Astrocyte (in vitro differentiated cells and primary cell): ENCODE data around the gene SGK2. TPM values are rescaled to one million over a fixed set of nuclear protein-coding genes. Genes with fewer than 3 reads are reported as not detected.

Experiments used
- DNase-seq: peaks from one replicate; pipeline ENCODE4 v3.0.0-alpha.2; 2010; ENCODE audit warnings: low read depth
- FAIRE-seq: peaks from 2 replicates; lab custom pipeline; 2011; peaks lifted over from hg19 to GRCh38; lab: Jason Lieb, UNC
- H2AFZ ChIP-seq: 2 replicates; pipeline ENCODE4 v1.6.0; 2012; ENCODE audit warnings: low read depth, low read length, inconsistent platforms
- H3K27ac ChIP-seq: 2 replicates; pipeline ENCODE4 v1.5.1; 2011; ENCODE audit warnings: low read depth, low read length, inconsistent platforms
- H3K27me3 ChIP-seq: 2 replicates; pipeline ENCODE4 v1.6.0; 2011; ENCODE audit warnings: low read length, inconsistent platforms; ENCODE audit not compliant: insufficient read depth
- H3K36me3 ChIP-seq: 2 replicates; pipeline ENCODE4 v1.5.1; 2011; ENCODE audit warnings: low read length, inconsistent platforms; ENCODE audit not compliant: insufficient read depth
- H3K4me1 ChIP-seq: 2 replicates; pipeline ENCODE4 v1.5.1; 2011; ENCODE audit warnings: low read length, inconsistent platforms; ENCODE audit not compliant: insufficient read depth
- H3K4me2 ChIP-seq: 2 replicates; pipeline ENCODE4 v1.6.0; 2012; ENCODE audit warnings: low read length, inconsistent platforms
- H3K4me3 ChIP-seq: 2 replicates; pipeline ENCODE4 v1.5.1; 2011; ENCODE audit warnings: low read depth, mild to moderate bottlenecking, low read length, inconsistent platforms; ENCODE audit not compliant: insufficient read depth
- H3K79me2 ChIP-seq: 2 replicates; pipeline ENCODE4 v1.6.0; 2012; ENCODE audit warnings: mild to moderate bottlenecking, low read length, inconsistent platforms; ENCODE audit not compliant: insufficient read depth
- H3K9ac ChIP-seq: 2 replicates; pipeline ENCODE4 v1.6.0; 2012; ENCODE audit warnings: mild to moderate bottlenecking, low read length, inconsistent platforms
- H3K9me3 ChIP-seq: 2 replicates; pipeline ENCODE4 v1.5.1; 2012; ENCODE audit warnings: low read depth, mild to moderate bottlenecking, low read length, inconsistent platforms; ENCODE audit not compliant: insufficient read depth
- H4K20me1 ChIP-seq: 2 replicates; pipeline ENCODE4 v1.6.0; 2012; ENCODE audit warnings: low read length, inconsistent platforms; ENCODE audit not compliant: insufficient read depth
- H3K27ac Mint-ChIP-seq: one replicate; pipeline ENCODE4 v1.8.0; 2021; ENCODE audit warnings: mild to moderate bottlenecking, mixed read lengths; ENCODE audit not compliant: unreplicated experiment
- H3K27me3 Mint-ChIP-seq: one replicate; pipeline ENCODE4 v1.8.0; 2021; ENCODE audit warnings: low read depth, mixed read lengths; ENCODE audit not compliant: unreplicated experiment
- H3K36me3 Mint-ChIP-seq: one replicate; pipeline ENCODE4 v1.8.0; 2021; ENCODE audit warnings: low read depth, mixed read lengths; ENCODE audit not compliant: unreplicated experiment
- H3K4me1 Mint-ChIP-seq: one replicate; pipeline ENCODE4 v1.8.0; 2021; ENCODE audit warnings: low read depth, mixed read lengths; ENCODE audit not compliant: unreplicated experiment
- H3K4me3 Mint-ChIP-seq: one replicate; pipeline ENCODE4 v1.8.0; 2021; ENCODE audit warnings: mild to moderate bottlenecking, moderate library complexity, mixed read lengths; ENCODE audit not compliant: unreplicated experiment
- H3K9me3 Mint-ChIP-seq: one replicate; pipeline ENCODE4 v1.8.0; 2021; ENCODE audit warnings: mild to moderate bottlenecking, mixed read lengths; ENCODE audit not compliant: unreplicated experiment
- EZH2 ChIP-seq: IDR thresholded peaks from 2 replicates; pipeline ENCODE4 v1.6.1; 2012; ENCODE audit warnings: mild to moderate bottlenecking, low read length, inconsistent platforms; ENCODE audit not compliant: insufficient read depth
- total RNA-seq: library from RNA; stranded (reverse); gene quantifications from 2 replicates; pipeline ENCODE4 v1.2.1, GENCODE V29; 2021
- TF ChIP-seq, protein P1 (sequence below): IDR thresholded peaks from 2 replicates; pipeline ENCODE4 v1.5.1; 2011; ENCODE audit warnings: low read depth, mild to moderate bottlenecking, inconsistent platforms, low read length, moderate library complexity; ENCODE audit not compliant: insufficient read depth

The SGK2 gene
- total RNA-seq, 1 donor from 2014 or later, result 0.64 TPM

DNA sequence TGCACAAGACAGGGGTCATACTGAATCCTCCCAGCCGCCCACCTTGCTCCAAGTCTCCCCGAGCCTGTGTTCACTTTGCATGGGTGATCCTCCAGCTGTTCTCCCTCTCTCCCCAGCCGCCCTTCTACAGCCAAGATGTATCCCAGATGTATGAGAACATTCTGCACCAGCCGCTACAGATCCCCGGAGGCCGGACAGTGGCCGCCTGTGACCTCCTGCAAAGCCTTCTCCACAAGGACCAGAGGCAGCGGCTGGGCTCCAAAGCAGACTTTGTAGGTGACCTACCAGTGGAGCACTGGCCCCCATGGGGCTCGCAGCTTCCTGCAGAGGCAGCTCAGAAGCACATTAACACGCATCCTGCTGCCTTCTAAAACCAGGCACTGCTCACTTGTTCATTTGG, 17.3 kb downstream of the SGK2 start:
- FAIRE-seq (no peak), DNase-seq (no peak)
- Mint-ChIP-seq H3K9me3 (no peaks in the 10 kb centered on the region), H3K36me3 (no peaks in the 10 kb centered on the region), H3K4me1 (no peaks in the 10 kb centered on the region), H3K27me3 (peaks cover 9% of the 10 kb centered on the region), H3K4me3 (no peak overlapping the region), H3K27ac (no peak overlapping the region)
- Histone ChIP-seq H3K4me2 (no peak overlapping the region), H3K79me2 (no peaks in the 10 kb centered on the region), H3K27ac (no peak overlapping the region), H3K9me3 (no peaks in the 10 kb centered on the region), H4K20me1 (no peaks in the 10 kb centered on the region), H3K4me1 (no peaks in the 10 kb centered on the region), H2AFZ (no peak overlapping the region), H3K36me3 (no peaks in the 10 kb centered on the region), H3K9ac (no peak overlapping the region), H3K27me3 (peaks cover 3% of the 10 kb centered on the region), H3K4me3 (no peak overlapping the region)
- no peak for TF ChIP-seq EZH2
- TF ChIP-seq, protein P1, sequence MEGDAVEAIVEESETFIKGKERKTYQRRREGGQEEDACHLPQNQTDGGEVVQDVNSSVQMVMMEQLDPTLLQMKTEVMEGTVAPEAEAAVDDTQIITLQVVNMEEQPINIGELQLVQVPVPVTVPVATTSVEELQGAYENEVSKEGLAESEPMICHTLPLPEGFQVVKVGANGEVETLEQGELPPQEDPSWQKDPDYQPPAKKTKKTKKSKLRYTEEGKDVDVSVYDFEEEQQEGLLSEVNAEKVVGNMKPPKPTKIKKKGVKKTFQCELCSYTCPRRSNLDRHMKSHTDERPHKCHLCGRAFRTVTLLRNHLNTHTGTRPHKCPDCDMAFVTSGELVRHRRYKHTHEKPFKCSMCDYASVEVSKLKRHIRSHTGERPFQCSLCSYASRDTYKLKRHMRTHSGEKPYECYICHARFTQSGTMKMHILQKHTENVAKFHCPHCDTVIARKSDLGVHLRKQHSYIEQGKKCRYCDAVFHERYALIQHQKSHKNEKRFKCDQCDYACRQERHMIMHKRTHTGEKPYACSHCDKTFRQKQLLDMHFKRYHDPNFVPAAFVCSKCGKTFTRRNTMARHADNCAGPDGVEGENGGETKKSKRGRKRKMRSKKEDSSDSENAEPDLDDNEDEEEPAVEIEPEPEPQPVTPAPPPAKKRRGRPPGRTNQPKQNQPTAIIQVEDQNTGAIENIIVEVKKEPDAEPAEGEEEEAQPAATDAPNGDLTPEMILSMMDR, result no peak

DNA sequence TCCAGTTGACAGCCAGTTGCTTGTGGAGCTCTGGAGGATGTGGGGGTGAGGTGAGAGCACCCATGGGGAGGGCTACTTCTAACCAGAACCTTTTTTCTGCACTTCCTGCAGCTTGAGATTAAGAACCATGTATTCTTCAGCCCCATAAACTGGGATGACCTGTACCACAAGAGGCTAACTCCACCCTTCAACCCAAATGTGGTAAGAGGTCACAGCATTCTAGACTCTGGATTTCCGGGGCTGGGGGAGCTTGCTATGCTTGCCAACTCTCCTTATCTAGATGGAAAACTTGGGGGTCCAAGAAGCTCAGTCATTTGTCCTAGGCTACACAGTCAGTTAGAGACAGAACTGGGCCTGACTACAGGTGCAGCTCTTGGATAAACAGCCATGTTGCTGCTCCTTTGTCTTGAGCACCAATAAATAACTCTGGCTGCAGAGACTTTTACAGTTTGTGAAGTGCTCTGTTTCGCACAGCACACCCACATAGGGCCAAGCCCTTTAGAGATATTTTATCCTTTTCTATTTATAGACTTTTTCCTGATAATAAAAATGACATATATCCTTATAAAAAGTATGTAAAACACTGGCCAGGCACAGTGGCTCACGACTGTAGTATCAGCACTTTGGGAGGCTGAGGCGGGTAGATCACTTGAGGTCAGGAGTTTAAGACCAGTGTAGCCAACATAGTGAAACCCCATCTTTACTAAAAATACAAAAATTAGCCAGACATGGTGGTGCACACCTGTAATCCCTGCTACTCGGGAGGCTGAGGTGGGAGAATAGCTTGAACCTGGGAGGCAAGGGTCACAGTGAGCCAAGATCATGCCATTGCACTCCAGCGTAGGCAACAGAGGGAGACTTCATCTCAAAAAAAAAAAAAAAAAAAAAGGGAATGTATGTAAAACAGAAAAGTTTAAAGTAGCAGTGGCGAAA, 21.3 kb downstream of the SGK2 start:
- Histone ChIP-seq H3K36me3 (no peaks in the 10 kb centered on the region), H3K9me3 (no peaks in the 10 kb centered on the region), H3K9ac (no peak overlapping the region), H3K27ac (no peak overlapping the region), H3K79me2 (no peaks in the 10 kb centered on the region), H3K4me1 (peaks cover 10% of the 10 kb centered on the region), H3K4me3 (no peak overlapping the region), H4K20me1 (no peaks in the 10 kb centered on the region), H3K27me3 (peaks cover 3% of the 10 kb centered on the region), H3K4me2 (no peak overlapping the region), H2AFZ (no peak overlapping the region)
- Mint-ChIP-seq H3K4me3 (no peak overlapping the region), H3K36me3 (no peaks in the 10 kb centered on the region), H3K4me1 (peaks cover 13% of the 10 kb centered on the region), H3K27ac (no peak overlapping the region), H3K27me3 (peaks cover 9% of the 10 kb centered on the region), H3K9me3 (no peaks in the 10 kb centered on the region)
- DNase-seq (no peak), FAIRE-seq (no peak)
- TF ChIP-seq, protein P1, result no peak
- TF ChIP-seq EZH2, result no peak
